Uterus (tissue), 4 donors: ENCODE results near the gene CD96. TPM values are rescaled to one million over a fixed set of nuclear protein-coding genes. Genes with fewer than 3 reads are reported as not detected.

Experiments
- DNase-seq, 2 donors: peaks; one replicate each; pipeline ENCODE4 v3.0.0-alpha.2; 2019 to 2020
- H3K27ac ChIP-seq, 2 donors: fragments of 200-600 bp; sonication (generic); 1 replicate in 1 of 2; 2 replicates in 1 of 2; pipeline ENCODE4 v1.5.1; 2016 to 2018
- H3K27me3 ChIP-seq, 2 donors: fragments of 200-600 bp; sonication (generic); one replicate each; pipeline ENCODE4 v1.5.1; 2018 to 2019; ENCODE audit warnings: control low read depth in 1 of 2
- H3K36me3 ChIP-seq, 2 donors: fragments of 200-600 bp; sonication (generic); one replicate each; pipeline ENCODE4 v1.5.1; 2019; ENCODE audit warnings: control low read depth in 1 of 2
- H3K4me1 ChIP-seq, 2 donors: fragments of 200-600 bp; sonication (generic); one replicate each; pipeline ENCODE4 v1.5.1; 2018 to 2019; ENCODE audit warnings: control low read depth in 1 of 2
- H3K4me3 ChIP-seq, 2 donors: fragments of 200-600 bp; sonication (generic); 1 replicate in 1 of 2; 2 replicates in 1 of 2; pipeline ENCODE4 v1.5.1; 2018 to 2019; ENCODE audit warnings: mild to moderate bottlenecking in 1 of 2
- H3K9me3 ChIP-seq, 2 donors: fragments of 200-600 bp; sonication (generic); one replicate each; pipeline ENCODE4 v1.5.1; 2019; ENCODE audit warnings: control low read depth in 1 of 2
- CTCF ChIP-seq, 4 experiments: fragments of 200-600 bp in 2 of 4; fragments of 450-650 bp in 2 of 4; sonication (generic) in 2 of 4; IDR thresholded peaks; one replicate each; pipeline ENCODE4 v1.5.1; 2016 to 2019; ENCODE audit warnings: antibody characterized with exemption in 4 of 4, mild to moderate bottlenecking in 2 of 4, moderate library complexity in 1 of 4
- POLR2A ChIP-seq, 2 donors: fragments of 450-650 bp; IDR thresholded peaks; one replicate each; pipeline ENCODE4 v1.6.1; 2016; ENCODE audit warnings: antibody characterized with exemption in 2 of 2, mild to moderate bottlenecking in 1 of 2, moderate library complexity in 1 of 2
- intact Hi-C: fragments of 100-400 bp; cut with DNase I; formaldehyde crosslinking; loops from one replicate; pipeline ENCODE4 v1.15.1; 2023; ENCODE audit warnings: low total_unique reads
- total RNA-seq, 4 donors: library from RNA; depleted of rRNA in 3 of 4; stranded (reverse); fragments of >200 nt in 3 of 4; gene quantifications; one replicate each; pipeline versions ENCODE4 v1.1.0 to v1.2.4, GENCODE V29; 2014 to 2023
- donor health status: DM: yes; HTN: yes; CAD: no.

The CD96 gene
- total RNA-seq, 4 donors from 2014 or later, result 1.0 to 2.8 (median 2.2) TPM

GRCh38 chr3:111662012-111662411 lies 120.0 kb downstream of the CD96 start:
- Histone ChIP-seq H3K4me1 (no peaks in the 10 kb centered on the region), H3K27ac (no peak overlapping the region), H3K36me3 (no peaks in the 10 kb centered on the region), H3K9me3 (no peaks in the 10 kb centered on the region), H3K27me3 (no peaks in the 10 kb centered on the region), H3K4me3 (no peak overlapping the region)
- DNase-seq, result no peak
- intact Hi-C loops, result no loop called here
- no peak for TF ChIP-seq CTCF (IDR thresholded peaks at IDR 0.05)
- no peak for TF ChIP-seq POLR2A (IDR thresholded peaks at IDR 0.05)

- no peak for DNase-seq
- H3K27ac ChIP-seq, result no peak overlapping the region
- H3K27me3 ChIP-seq, result no peaks in the 10 kb centered on the region
- intact Hi-C loops, result no loop called here
- no peaks in the 10 kb centered on the region for H3K36me3 ChIP-seq
- no peak overlapping the region for H3K4me3 ChIP-seq
- TF ChIP-seq POLR2A (IDR thresholded peaks at IDR 0.05) (no peak), CTCF (IDR thresholded peaks at IDR 0.05) (no peak)
- H3K9me3 ChIP-seq, result no peaks in the 10 kb centered on the region
- no peaks in the 10 kb centered on the region for H3K4me1 ChIP-seq
Observed at GRCh38 chr3:111662907-111663306, 120.9 kb downstream of the CD96 start.

- Histone ChIP-seq H3K4me3 (no peak overlapping the region), H3K9me3 (no peaks in the 10 kb centered on the region), H3K36me3 (no peaks in the 10 kb centered on the region), H3K4me1 (no peaks in the 10 kb centered on the region), H3K27me3 (no peaks in the 10 kb centered on the region), H3K27ac (no peak overlapping the region)
- intact Hi-C loops, result no loop called here
- TF ChIP-seq CTCF (IDR thresholded peaks at IDR 0.05), result no peak
- no peak for TF ChIP-seq POLR2A (IDR thresholded peaks at IDR 0.05)
- no peak for DNase-seq
Observed at GRCh38 chr3:111666041-111666735, 124.2 kb downstream of the CD96 start.

- TF ChIP-seq CTCF (IDR thresholded peaks at IDR 0.05) (no peak), POLR2A (IDR thresholded peaks at IDR 0.05) (no peak)
- Histone ChIP-seq H3K27me3 (no peaks in the 10 kb centered on the region), H3K27ac (peak overlapping the region in 1 of 2 donors; percentile 37), H3K4me1 (no peaks in the 10 kb centered on the region), H3K9me3 (no peaks in the 10 kb centered on the region), H3K36me3 (no peaks in the 10 kb centered on the region), H3K4me3 (no peak overlapping the region)
- DNase-seq, result no peak
- intact Hi-C loops, result no loop called here
Observed at GRCh38 chr3:111667170-111667569, 125.2 kb downstream of the CD96 start.

GRCh38 chr3:111667621-111668239 lies 125.7 kb downstream of the CD96 start:
- H3K4me3 ChIP-seq, result no peak overlapping the region
- intact Hi-C loops, result no loop called here
- no peak for TF ChIP-seq CTCF (IDR thresholded peaks at IDR 0.05)
- TF ChIP-seq POLR2A (IDR thresholded peaks at IDR 0.05), result no peak

More at GRCh38 chr3:111667621-111668239, 125.7 kb downstream of the CD96 start:
- Histone ChIP-seq H3K9me3 (no peaks in the 10 kb centered on the region), H3K4me1 (no peaks in the 10 kb centered on the region), H3K36me3 (no peaks in the 10 kb centered on the region), H3K27ac (peak overlapping the region in 1 of 2 donors; percentile 37), H3K27me3 (no peaks in the 10 kb centered on the region)
- peak in 1 of 2 donors; percentile 18 for DNase-seq
